Measurements from ENCODE around the gene HS6ST3. TPM values are rescaled to one million over a fixed set of nuclear protein-coding genes. Genes with fewer than 3 reads are reported as not detected.

The HS6ST3 gene
- total and polyA plus RNA-seq, 12 donors = 2.1 to 27.1 (median 6.2) TPM

DNA sequence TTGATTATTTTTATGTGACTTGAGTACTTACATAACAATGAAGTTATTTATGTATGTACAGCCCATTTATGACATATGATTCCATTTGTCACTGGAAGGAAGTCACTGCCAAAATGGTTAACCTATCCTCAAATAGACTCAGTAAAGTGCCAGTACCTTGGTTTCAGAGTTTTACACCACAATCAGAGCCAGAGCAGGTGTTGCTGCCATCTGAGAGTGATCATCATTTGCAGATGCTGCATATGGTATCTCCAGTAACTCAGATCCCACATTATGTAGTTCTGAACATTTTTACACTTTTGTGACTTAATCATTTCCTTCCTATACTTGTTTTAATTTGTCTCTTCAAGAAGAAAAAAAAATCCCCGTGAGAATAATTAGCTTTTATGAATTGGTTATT is 313.3 kb downstream of the HS6ST3 start:
- Histone ChIP-seq H3K36me3 (replicated peaks in 1 of 2) (no peaks in the 10 kb centered on the region), H3K4me3 (no peak overlapping the region), H3K27ac (no peak overlapping the region), H3K4me1 (replicated peaks in 1 of 2) (no peaks in the 10 kb centered on the region), H3K27me3 (no peaks in the 10 kb centered on the region), H3K9me3 (replicated peaks in 1 of 3) (no peaks in the 10 kb centered on the region)
- no peak for DNase-seq
- TF ChIP-seq, protein P1, sequence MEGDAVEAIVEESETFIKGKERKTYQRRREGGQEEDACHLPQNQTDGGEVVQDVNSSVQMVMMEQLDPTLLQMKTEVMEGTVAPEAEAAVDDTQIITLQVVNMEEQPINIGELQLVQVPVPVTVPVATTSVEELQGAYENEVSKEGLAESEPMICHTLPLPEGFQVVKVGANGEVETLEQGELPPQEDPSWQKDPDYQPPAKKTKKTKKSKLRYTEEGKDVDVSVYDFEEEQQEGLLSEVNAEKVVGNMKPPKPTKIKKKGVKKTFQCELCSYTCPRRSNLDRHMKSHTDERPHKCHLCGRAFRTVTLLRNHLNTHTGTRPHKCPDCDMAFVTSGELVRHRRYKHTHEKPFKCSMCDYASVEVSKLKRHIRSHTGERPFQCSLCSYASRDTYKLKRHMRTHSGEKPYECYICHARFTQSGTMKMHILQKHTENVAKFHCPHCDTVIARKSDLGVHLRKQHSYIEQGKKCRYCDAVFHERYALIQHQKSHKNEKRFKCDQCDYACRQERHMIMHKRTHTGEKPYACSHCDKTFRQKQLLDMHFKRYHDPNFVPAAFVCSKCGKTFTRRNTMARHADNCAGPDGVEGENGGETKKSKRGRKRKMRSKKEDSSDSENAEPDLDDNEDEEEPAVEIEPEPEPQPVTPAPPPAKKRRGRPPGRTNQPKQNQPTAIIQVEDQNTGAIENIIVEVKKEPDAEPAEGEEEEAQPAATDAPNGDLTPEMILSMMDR (IDR thresholded peaks at IDR 0.05) = no peak
- no peak for TF ChIP-seq POLR2A (IDR thresholded peaks at IDR 0.05)
- WGBS, 4 donors = 76 to 88% (median 81%) methylated on average over 1 of the region's 1 CpG
- intact Hi-C loops (cut with DNase I) = no loop called here

DNA sequence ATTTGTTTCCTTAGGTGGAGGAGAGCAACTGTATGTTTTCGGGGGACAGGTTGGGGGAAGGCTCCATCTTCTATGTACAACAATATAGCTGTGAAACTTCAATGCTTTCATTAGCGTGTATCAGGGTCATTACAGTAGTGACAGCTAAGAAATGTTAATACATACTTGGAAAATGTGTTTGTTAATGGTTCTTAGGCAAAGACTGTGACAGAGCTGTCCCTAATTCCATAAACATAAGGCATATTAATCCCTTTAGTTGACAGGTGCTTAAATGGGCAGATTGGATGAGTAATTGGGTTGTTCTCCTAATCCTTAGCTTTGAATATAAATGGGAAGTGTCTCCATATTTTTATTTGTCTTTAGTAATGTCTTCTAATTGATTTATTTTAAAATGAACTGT is 313.7 kb downstream of the HS6ST3 start:
- WGBS, 4 donors = 90 to 92% (median 91%) methylated on average over 2 of the region's 2 CpGs
- H3K4me1 ChIP-seq (replicated peaks in 1 of 2) = no peaks in the 10 kb centered on the region
- intact Hi-C loops (cut with DNase I) = no loop called here
- H3K36me3 ChIP-seq (replicated peaks in 1 of 2) = no peaks in the 10 kb centered on the region
- no peaks in the 10 kb centered on the region for H3K9me3 ChIP-seq (replicated peaks in 1 of 3)
- TF ChIP-seq, protein P1 (IDR thresholded peaks at IDR 0.05) = no peak
- TF ChIP-seq POLR2A (IDR thresholded peaks at IDR 0.05) = no peak
- H3K4me3 ChIP-seq = no peak overlapping the region
- no peak for DNase-seq
- H3K27me3 ChIP-seq = no peaks in the 10 kb centered on the region
- H3K27ac ChIP-seq = no peak overlapping the region

DNA sequence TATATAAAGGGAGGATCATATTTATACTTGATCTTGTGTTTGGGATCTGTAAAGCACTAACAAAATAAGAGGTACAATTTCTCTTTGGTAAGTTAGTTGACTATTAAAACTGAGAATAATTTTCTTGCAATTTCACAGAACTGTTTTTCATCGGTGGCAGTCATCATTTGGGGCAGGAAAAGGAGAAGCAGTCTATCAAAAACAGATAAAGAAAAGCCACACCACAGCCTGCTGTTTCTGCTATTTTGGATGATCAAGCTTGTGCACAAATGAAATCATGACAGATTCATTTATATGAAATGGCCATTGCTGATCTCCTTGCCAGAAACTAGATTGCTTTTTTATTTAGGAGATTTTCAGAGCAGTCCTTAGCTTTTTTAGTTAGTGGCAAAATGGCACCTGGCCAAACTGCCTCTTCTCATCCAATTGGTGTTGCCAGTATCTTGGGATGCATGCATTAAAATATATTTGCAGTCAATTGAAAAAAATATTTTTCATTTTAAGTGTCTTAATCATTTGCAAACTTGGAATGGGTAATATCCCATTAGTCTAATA is 326.0 kb downstream of the HS6ST3 start:
- H3K27me3 ChIP-seq = no peaks in the 10 kb centered on the region
- TF ChIP-seq, protein P1 (IDR thresholded peaks at IDR 0.05) = no peak
- no peak for TF ChIP-seq POLR2A (IDR thresholded peaks at IDR 0.05)
- no peaks in the 10 kb centered on the region for H3K4me1 ChIP-seq (replicated peaks in 1 of 2)
- no peak for DNase-seq
- 53 to 66% (median 58%) methylated on average over 1 of the region's 1 CpG for WGBS, 4 donors
- intact Hi-C loops (cut with DNase I) = no loop called here
- H3K4me3 ChIP-seq = no peak overlapping the region
- H3K36me3 ChIP-seq (replicated peaks in 1 of 2) = no peaks in the 10 kb centered on the region
- no peaks in the 10 kb centered on the region for H3K9me3 ChIP-seq (replicated peaks in 1 of 3)
- H3K27ac ChIP-seq = no peak overlapping the region

DNA sequence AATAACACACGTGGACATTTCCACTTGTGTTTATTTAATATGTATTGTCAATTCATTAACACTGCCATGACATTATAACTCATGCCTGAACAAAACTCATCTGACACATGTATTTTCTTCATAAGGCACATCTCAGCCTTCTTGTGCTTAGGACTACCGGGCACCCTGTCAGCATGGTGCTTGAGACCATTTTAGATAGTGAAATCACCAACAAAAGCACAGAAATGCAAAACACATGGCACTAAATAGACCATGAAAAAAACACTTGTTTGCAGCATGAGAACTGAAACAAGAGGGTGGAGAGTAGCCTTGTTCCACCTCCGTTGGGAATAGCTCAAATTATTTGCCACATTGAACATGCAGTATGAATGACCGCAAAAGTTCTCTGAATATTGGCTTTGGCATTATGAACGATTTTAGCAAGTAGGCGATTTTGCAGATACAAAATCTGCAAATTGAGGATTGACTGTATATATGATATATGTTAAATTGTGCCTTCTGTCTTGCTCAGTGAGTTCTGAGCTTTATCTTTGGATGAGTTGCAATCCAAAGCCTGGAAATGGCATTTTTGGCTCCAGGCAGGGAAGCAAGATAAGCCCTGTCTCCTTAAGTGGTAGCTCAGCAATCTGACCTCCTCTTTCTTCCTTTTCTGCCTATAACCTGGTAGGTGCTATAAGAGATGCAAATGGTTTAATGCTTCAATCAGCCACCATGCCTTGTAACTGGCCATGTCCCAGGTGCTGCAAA is 328.2 kb downstream of the HS6ST3 start:
- no peaks in the 10 kb centered on the region for H3K9me3 ChIP-seq (replicated peaks in 1 of 3)
- no peak overlapping the region for H3K27ac ChIP-seq
- whole genome bisulfite sequencing, 4 donors = 86 to 91% (median 89%) methylated on average over 6 of the region's 6 CpGs
- H3K4me3 ChIP-seq = no peak overlapping the region
- TF ChIP-seq POLR2A (IDR thresholded peaks at IDR 0.05) = no peak
- TF ChIP-seq, protein P1 (IDR thresholded peaks at IDR 0.05) = no peak
- no peaks in the 10 kb centered on the region for H3K27me3 ChIP-seq
- intact Hi-C loops (cut with DNase I) = no loop called here
- H3K4me1 ChIP-seq (replicated peaks in 1 of 2) = no peaks in the 10 kb centered on the region
- H3K36me3 ChIP-seq (replicated peaks in 1 of 2) = no peaks in the 10 kb centered on the region
- DNase-seq = no peak

Data from adrenal gland (tissue), 12 donors.